Parathyroid adenoma (tissue), 2 donors: ENCODE results near the gene FOXE1.

Experiments used
- H2AFZ ChIP-seq: fragments of 300-600 bp; sonication (generic); one replicate; pipeline ENCODE4 v1.7.0; 2017; ENCODE audit warnings: antibody characterized with exemption, mild to moderate bottlenecking
- H3K27ac ChIP-seq: fragments of 300-600 bp; sonication (generic); one replicate; pipeline ENCODE4 v1.7.0; 2017
- H3K27me3 ChIP-seq: fragments of 300-600 bp; sonication (generic); one replicate; pipeline ENCODE4 v1.7.0; 2017; ENCODE audit warnings: low read length; ENCODE audit not compliant: control insufficient read depth, insufficient read depth
- H3K36me3 ChIP-seq: fragments of 300-600 bp; sonication (generic); one replicate; pipeline ENCODE4 v1.7.0; 2017; ENCODE audit warnings: low read length; ENCODE audit not compliant: control insufficient read depth, insufficient read depth
- H3K4me1 ChIP-seq: fragments of 300-600 bp; sonication (generic); one replicate; pipeline ENCODE4 v1.7.0; 2017; ENCODE audit warnings: control low read depth
- H3K4me2 ChIP-seq: fragments of 300-600 bp; sonication (generic); one replicate; pipeline ENCODE4 v1.7.0; 2017; ENCODE audit warnings: low read length
- H3K4me3 ChIP-seq: fragments of 300-600 bp; sonication (generic); one replicate; pipeline ENCODE4 v1.7.0; 2017; ENCODE audit warnings: low read depth, low read length
- H3K79me2 ChIP-seq: fragments of 300-600 bp; sonication (generic); one replicate; pipeline ENCODE4 v1.7.0; 2017; ENCODE audit warnings: control low read depth
- H3K9ac ChIP-seq: fragments of 300-600 bp; sonication (generic); one replicate; pipeline ENCODE4 v1.7.0; 2017; ENCODE audit warnings: mild to moderate bottlenecking
- H3K9me3 ChIP-seq: fragments of 300-600 bp; sonication (generic); one replicate; pipeline ENCODE4 v1.7.0; 2017; ENCODE audit warnings: low read length; ENCODE audit not compliant: control insufficient read depth
- CTCF ChIP-seq: fragments of 300-600 bp; sonication (generic); IDR thresholded peaks from one replicate; pipeline ENCODE4 v1.7.0; 2017; ENCODE audit warnings: antibody characterized with exemption, mild to moderate bottlenecking
- donor health status: primary hyperparathyroidism.

The FOXE1 gene

DNA sequence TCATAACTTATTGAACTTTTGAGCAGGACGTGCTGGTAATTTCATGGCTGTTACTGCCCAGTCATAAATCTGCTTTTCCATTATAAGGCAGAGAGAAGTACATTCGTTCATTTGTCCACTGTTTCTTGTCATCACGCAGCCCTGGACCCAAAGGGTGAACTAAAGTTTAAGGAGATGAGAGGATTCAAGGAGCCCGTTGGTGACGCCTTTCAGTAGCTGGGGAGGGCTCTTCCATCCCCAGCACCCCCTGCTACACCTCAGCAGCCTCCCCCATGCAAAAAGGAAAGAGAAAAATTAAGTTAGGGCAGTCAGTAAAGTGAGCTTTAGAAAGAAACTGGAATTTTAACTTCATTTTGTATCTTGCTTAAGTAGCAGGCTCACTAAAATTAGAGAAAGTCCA, 2.9 kb downstream of the FOXE1 start:
- no peak overlapping the region for H3K9ac ChIP-seq
- no peak overlapping the region for H2AFZ ChIP-seq
- H3K36me3 ChIP-seq = no peaks in the 10 kb centered on the region
- no peak overlapping the region for H3K27ac ChIP-seq
- H3K4me3 ChIP-seq = no peak overlapping the region
- no peak for TF ChIP-seq CTCF
- H3K79me2 ChIP-seq = no peaks in the 10 kb centered on the region
- H3K27me3 ChIP-seq = peaks cover 22% of the 10 kb centered on the region
- H3K4me2 ChIP-seq = no peak overlapping the region
- H3K9me3 ChIP-seq = no peaks in the 10 kb centered on the region
- no peaks in the 10 kb centered on the region for H3K4me1 ChIP-seq

GRCh38 chr9:97856857-97857605, 4.0 kb downstream of the FOXE1 start:
- H3K4me1 ChIP-seq = no peaks in the 10 kb centered on the region
- no peaks in the 10 kb centered on the region for H3K79me2 ChIP-seq
- H3K4me3 ChIP-seq = no peak overlapping the region
- TF ChIP-seq CTCF = no peak
- H3K27ac ChIP-seq = no peak overlapping the region
- no peaks in the 10 kb centered on the region for H3K36me3 ChIP-seq
- H3K4me2 ChIP-seq = no peak overlapping the region
- no peak overlapping the region for H2AFZ ChIP-seq
- H3K9me3 ChIP-seq = no peaks in the 10 kb centered on the region
- H3K9ac ChIP-seq = no peak overlapping the region
- peaks cover 22% of the 10 kb centered on the region for H3K27me3 ChIP-seq

DNA sequence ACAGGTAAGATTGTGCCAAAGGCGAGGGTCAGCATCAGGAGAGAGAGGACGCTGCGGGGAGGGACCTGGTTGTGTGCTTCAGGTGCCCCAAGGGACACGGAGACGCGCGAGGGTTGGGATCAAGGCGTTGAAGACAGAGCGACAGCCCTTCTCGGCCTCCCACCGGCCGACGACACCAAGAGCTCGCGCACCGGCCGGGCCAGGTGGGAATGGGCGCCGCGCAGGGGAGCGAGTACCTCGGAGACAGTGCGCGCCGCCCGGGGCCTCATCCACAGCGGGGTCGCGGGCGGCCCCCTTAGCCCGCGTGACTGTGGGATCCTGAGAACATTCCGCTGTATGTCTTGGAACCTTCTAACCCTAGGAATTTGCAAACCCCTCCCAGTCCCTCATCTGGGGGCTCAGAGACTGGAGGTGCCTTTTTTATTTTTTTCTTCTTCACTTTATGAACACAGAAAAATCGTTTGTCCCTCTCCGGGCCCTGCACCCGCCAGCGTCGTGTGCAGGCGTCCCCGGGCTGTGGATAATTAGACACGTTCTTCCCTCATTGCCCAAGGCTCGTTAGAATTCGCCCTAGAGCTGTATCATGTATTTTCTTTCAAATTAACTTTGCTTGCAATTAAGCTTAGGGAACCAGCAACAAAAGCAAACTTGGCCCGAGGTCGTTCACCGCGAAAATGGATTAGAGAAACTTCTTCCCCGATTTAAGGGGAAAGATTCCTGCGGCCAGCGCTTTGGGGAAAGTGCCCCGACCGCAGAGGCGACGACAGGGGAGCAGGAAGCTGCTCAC, 4.8 kb downstream of the FOXE1 start:
- no peak overlapping the region for H3K9ac ChIP-seq
- H3K4me1 ChIP-seq = no peaks in the 10 kb centered on the region
- H3K36me3 ChIP-seq = no peaks in the 10 kb centered on the region
- no peak overlapping the region for H3K4me3 ChIP-seq
- H3K9me3 ChIP-seq = no peaks in the 10 kb centered on the region
- TF ChIP-seq CTCF = no peak
- H3K4me2 ChIP-seq = no peak overlapping the region
- H2AFZ ChIP-seq = no peak overlapping the region
- peaks cover 15% of the 10 kb centered on the region for H3K27me3 ChIP-seq
- no peak overlapping the region for H3K27ac ChIP-seq
- H3K79me2 ChIP-seq = no peaks in the 10 kb centered on the region

GRCh38 chr9:97858393-97858713, 5.3 kb downstream of the FOXE1 start:
- Histone ChIP-seq H3K27me3 (peaks cover 12% of the 10 kb centered on the region), H3K36me3 (no peaks in the 10 kb centered on the region)

More at GRCh38 chr9:97858393-97858713, 5.3 kb downstream of the FOXE1 start:
- Histone ChIP-seq H3K9ac (no peak overlapping the region), H3K4me3 (no peak overlapping the region), H2AFZ (no peak overlapping the region), H3K4me1 (no peaks in the 10 kb centered on the region), H3K4me2 (no peak overlapping the region), H3K27ac (no peak overlapping the region), H3K9me3 (no peaks in the 10 kb centered on the region), H3K79me2 (no peaks in the 10 kb centered on the region)
- no peak for TF ChIP-seq CTCF
